GM18873 (cell line): ENCODE measurements around the gene EXT2.

ENCODE experiments used
- ATAC-seq: cut with Tn5 transposase; IDR thresholded peaks from one replicate; pipeline ENCODE4 v1.9.1; 2021; ENCODE audit warnings: mild to moderate bottlenecking, moderate library complexity, moderate number of reproducible peaks; ENCODE audit not compliant: unreplicated experiment, low FRiP score

EXT2 gene

GRCh38 chr11:44260081-44260480 lies 164.6 kb downstream of the EXT2 start:
- no peak for ATAC-seq

GRCh38 chr11:44261800-44262591 lies 166.5 kb downstream of the EXT2 start:
- ATAC-seq: no peak

- ATAC-seq: no peak
These were observed 168.4 kb downstream of the EXT2 start for GRCh38 chr11:44263738-44264437.

GRCh38 chr11:44264438-44264749 lies 168.9 kb downstream of the EXT2 start:
- no peak for ATAC-seq

- ATAC-seq: no peak
These were observed 169.3 kb downstream of the EXT2 start for GRCh38 chr11:44264761-44265160.

GRCh38 chr11:44266056-44266780 lies 170.7 kb downstream of the EXT2 start:
- no peak for ATAC-seq

GRCh38 chr11:44267006-44267749 lies 171.7 kb downstream of the EXT2 start:
- no peak for ATAC-seq

- ATAC-seq: no peak
These were observed 172.5 kb downstream of the EXT2 start for GRCh38 chr11:44267750-44268613.

- no peak for ATAC-seq
These were observed 173.2 kb downstream of the EXT2 start for GRCh38 chr11:44268614-44269080.

GRCh38 chr11:44269369-44270351 lies 174.2 kb downstream of the EXT2 start:
- ATAC-seq: no peak

- no peak for ATAC-seq
These were observed 175.2 kb downstream of the EXT2 start for GRCh38 chr11:44270403-44271273.

- no peak for ATAC-seq
These were observed 175.8 kb downstream of the EXT2 start for GRCh38 chr11:44271286-44271685.

GRCh38 chr11:44274404-44274803 lies 178.9 kb downstream of the EXT2 start:
- ATAC-seq: no peak

- no peak for ATAC-seq
These were observed 179.8 kb downstream of the EXT2 start for GRCh38 chr11:44275241-44275640.

GRCh38 chr11:44275961-44276550 lies 180.6 kb downstream of the EXT2 start:
- no peak for ATAC-seq

GRCh38 chr11:44277196-44278090 lies 182.0 kb downstream of the EXT2 start:
- ATAC-seq: no peak
